Stimulated activated CD8-positive, alpha-beta memory T cell treated with anti-CD3 and anti-CD28 coated beads, Interleukin-2, amount 100 ng/mL, for 1 hour (primary cell): ENCODE measurements around the gene SGSH.

Experiments used
- DNase-seq, 2 donors: peaks; one replicate each; pipeline ENCODE4 v3.0.0-alpha.2; 2020; ENCODE audit warnings: low read depth in 2 of 2

Gene SGSH

GRCh38 chr17:80183581-80184422 is 36.3 kb downstream of the SGSH start:
- no peak for DNase-seq

- no peak for DNase-seq
Observed at GRCh38 chr17:80182845-80183223, 37.3 kb downstream of the SGSH start.

DNA sequence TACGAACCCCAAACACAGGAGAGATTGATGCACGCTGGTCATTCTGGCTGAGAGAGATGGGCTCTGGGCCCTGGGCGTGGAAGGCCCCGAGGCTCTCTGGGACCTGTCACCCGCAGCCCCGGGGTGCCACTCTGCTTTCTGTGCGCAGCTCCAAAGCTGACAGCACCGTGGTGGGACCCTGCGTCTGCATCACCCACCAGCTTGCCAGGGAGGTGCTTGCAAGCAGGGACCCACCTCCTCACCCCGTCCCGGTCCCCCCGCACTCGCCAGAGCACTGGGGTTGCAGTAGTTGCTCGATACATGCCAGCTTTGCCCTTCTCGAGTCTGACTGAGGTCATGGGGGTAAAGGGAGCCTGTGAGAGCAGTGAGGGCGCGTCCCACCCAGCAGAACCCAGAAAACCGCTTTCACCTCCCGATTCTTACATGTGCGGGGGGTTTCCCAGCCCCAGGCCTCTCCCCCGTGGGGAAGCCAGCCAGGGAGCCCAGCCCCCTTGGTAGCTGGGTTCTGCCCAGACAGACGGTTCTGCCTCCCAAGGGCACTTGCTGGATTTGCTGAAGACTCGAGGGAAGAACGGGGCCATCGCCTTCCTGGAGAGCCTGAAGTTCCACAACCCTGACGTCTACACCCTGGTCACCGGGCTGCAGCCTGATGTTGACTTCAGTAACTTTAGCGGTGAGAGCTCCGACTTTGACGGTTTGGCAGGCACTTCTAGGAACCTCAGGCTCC is 37.9 kb downstream of the SGSH start:
- no peak for DNase-seq

GRCh38 chr17:80181431-80181830 is 38.7 kb downstream of the SGSH start:
- no peak for DNase-seq

DNA sequence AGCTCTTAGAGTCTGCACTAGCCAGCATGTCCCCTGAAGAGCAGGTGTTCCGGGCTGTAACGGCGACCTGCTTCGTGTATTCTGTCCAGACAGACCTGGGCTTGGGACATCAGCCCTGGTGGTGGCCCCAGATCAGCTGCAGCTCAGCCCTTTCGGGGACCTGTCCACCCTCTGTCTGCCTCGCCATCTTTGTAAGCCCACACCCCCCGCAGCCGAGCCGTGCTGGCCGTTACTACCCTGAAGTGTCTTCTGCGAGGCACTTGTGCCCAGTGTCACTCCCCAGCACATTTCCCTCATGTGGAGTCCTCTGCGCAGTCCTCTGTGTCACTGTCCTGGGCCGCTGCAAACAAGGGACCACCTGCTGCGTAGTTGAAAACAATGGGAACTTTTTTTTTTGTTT is 39.9 kb downstream of the SGSH start:
- DNase-seq: no peak

GRCh38 chr17:80177986-80178595 is 42.0 kb downstream of the SGSH start:
- no peak for DNase-seq

DNA sequence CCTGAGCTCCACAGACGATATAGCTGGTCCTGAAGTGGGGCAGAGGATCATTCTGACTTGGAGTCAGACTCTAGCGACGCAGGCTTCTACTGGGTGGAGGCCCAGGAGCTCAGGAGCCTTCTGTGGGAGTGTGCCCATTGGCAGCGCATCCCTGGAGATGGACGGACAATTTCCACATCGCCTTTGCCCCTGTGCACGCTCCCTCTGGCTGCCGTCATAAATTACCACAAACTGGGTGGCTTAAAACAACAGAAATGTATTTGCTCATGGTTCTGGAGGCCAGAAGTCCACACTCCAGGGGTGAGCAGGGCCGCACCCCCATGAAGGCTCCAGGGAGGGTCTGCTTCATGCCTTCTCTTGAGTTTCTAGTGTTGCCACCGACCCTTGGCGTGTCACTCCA is 43.4 kb downstream of the SGSH start:
- no peak for DNase-seq

GRCh38 chr17:80173916-80174315 is 46.2 kb downstream of the SGSH start:
- DNase-seq: no peak

GRCh38 chr17:80173126-80173525 is 47.0 kb downstream of the SGSH start:
- DNase-seq: no peak

GRCh38 chr17:80171681-80172080 is 48.5 kb downstream of the SGSH start:
- DNase-seq: no peak

DNA sequence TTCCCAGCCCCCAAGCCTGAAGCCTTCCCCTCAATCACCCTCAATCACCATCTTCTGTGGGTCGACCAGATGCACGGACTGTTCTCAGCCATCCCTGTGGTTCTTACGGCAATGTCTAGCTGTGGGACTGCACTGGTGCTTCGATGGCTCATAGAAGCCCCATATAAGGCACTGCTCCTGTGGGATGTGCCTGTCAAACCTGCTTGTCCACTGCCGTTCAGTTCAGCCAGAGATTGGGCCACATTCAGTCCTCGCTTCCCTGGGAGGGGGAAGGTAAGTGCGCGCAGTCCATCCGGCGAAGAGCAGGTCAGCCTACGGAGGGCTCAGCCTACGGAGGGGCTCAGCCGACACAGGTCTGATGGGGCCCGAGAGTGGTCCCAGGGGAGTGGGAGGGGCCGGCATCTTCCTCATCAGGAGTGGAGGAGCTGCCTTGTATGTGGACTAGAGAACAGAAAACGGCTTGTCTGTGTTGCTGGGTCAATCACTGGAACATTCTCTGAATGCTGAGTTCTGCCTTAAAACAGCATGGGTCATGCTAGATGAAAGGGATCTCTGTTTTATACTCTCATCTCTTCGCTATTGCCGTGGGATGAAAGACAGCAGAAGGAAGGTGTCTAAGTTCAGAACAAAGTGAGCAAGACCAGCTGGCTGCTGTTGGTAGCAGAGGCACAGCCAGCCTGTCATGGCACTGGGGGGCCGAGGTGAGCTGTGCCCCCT is 50.2 kb downstream of the SGSH start, which contains the start of gene CARD14:
Gene CARD14, plus strand, starts transcription at position 247 of the 717 bp plus-strand sequence. CDS start 11,409 bp downstream, outside the sequence.
- DNase-seq: no peak

GRCh38 chr17:80169107-80169506 is 51.0 kb downstream of the SGSH start:
- no peak for DNase-seq

DNA sequence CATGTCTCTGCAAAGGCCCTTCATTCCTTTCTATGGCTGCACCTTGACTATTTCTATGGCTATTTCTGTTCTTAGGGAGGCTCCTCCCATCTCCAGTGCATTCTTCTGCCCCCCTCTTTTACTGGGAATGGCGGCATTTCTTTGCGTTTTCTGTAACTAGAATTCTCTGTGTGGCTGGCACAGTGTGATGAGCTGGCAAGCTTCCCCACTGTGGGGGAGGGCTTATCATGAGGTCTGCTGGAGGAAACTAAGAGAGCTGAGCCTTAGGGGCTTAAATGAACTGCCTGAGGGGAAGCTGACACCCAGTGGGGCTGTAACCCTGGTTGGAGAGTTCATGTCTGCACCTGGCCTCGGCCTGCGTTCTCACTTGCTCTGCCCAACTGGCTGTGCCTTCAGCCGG is 51.8 kb downstream of the SGSH start:
- no peak for DNase-seq

GRCh38 chr17:80166446-80166845 is 53.7 kb downstream of the SGSH start:
- no peak for DNase-seq

GRCh38 chr17:80164185-80164584 is 55.9 kb downstream of the SGSH start:
- no peak for DNase-seq

- DNase-seq: no peak
Observed at GRCh38 chr17:80163336-80163735, 56.8 kb downstream of the SGSH start.

DNA sequence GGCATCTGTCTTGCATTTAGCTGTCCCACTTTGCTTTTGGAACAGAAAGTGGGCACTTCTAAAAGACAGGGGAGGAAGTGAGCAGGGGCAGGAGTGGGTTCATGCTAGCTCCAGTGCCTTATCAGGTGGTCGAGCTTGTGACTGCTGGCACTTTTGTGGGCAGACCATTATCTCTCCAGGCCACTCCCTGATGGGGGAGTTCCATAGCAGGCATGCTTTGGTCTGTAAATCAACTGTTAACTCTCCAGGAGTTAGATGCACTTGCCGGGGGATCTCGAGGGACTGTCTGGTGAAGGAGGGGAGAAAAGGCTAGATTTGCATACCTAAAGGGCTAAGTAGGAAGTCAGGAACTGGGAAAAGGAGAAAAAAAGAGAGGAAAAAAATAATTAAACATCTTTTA is 59.6 kb downstream of the SGSH start:
- DNase-seq: no peak
